ENCODE data around the gene L3MBTL4.

DNA sequence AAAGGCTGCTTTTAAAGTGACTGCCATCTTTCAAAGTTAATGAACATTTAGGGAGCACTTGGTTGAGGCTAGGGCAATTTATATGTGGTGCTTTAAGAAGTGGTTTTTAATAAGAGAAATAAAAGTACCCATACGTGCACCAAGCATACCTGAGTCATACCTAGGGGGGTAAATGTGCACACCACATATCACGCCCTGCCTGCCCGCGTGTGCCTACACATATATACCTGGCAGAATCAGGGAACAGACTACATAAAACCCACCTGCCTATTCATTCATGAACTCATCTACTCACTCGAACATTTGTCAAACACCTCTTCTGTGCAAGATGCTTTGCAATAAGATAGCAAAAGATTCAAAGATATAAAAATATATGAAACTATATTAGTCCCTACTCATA is 450.1 kb downstream of the L3MBTL4 start:
- TF ChIP-seq, protein P1, sequence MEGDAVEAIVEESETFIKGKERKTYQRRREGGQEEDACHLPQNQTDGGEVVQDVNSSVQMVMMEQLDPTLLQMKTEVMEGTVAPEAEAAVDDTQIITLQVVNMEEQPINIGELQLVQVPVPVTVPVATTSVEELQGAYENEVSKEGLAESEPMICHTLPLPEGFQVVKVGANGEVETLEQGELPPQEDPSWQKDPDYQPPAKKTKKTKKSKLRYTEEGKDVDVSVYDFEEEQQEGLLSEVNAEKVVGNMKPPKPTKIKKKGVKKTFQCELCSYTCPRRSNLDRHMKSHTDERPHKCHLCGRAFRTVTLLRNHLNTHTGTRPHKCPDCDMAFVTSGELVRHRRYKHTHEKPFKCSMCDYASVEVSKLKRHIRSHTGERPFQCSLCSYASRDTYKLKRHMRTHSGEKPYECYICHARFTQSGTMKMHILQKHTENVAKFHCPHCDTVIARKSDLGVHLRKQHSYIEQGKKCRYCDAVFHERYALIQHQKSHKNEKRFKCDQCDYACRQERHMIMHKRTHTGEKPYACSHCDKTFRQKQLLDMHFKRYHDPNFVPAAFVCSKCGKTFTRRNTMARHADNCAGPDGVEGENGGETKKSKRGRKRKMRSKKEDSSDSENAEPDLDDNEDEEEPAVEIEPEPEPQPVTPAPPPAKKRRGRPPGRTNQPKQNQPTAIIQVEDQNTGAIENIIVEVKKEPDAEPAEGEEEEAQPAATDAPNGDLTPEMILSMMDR (conservative IDR thresholded peaks at IDR 0.05), result no peak
- no peak for TF ChIP-seq EZH2 (IDR thresholded peaks at IDR 0.05; ENCODE audit: low read depth)
